ENCODE data around the gene BABAM2.
"Not testable (repeated sequence)": the region's sequence is repeated elsewhere in the genome, so short reads cannot be mapped to it uniquely, and the experiment has no call there.

Gene BABAM2

DNA sequence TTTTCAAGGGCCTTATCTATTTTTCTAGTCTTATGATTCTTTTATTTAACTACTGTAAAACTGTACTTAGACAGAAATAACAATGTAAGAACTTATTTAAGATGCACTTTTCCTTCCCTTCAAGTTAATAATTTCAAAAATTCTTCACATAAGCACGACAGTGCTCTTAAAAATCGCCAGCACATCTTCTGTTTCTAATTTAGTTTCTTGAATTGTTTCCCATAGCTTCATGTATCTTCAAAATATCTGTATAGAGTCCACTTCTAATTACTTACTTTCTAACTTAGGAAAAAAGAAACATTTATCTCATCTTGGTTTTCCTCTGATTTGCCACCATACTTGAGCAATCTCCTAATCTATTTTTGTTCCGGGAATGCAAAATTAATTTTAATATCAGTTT, 196.1 kb downstream of the BABAM2 start:
- no peak for DNase-seq

DNA sequence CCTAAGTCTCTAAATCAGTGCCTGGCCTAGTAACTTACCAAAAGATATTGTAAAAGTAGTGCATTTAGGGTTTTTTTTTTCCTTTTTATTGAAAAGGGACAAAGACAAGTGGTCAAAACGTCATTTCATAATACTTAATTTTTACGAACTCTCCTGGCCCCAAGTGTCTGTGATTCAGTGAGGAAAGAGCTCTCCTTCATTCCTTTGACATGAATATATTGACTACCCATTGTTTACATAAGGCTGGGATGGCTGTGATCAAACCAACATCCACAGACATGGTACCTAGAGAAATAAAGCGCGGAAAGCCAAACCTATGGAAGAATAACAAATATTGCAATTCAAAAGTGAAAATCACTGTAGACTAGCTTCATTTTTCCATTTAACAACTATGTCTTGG, 198.4 kb downstream of the BABAM2 start:
- DNase-seq: no peak

DNA sequence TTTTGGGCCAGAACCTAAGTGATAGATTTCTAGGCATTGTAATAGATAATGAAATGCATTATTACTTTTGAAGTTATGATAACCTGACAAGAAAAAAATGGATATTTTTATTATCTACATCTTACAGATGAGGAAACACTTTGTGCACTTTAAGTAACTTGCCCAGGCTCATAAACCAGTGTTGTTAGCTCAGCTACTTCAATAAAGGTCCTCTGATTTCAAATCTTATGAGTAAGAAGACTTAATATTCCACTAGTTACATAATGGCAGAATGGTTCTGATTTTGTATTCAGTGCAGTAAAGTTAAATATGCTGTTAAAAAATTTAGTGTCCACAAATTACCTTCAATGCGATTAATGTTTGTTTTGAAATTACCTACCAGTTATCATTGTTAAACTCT, 199.0 kb downstream of the BABAM2 start:
- no peak for DNase-seq

DNA sequence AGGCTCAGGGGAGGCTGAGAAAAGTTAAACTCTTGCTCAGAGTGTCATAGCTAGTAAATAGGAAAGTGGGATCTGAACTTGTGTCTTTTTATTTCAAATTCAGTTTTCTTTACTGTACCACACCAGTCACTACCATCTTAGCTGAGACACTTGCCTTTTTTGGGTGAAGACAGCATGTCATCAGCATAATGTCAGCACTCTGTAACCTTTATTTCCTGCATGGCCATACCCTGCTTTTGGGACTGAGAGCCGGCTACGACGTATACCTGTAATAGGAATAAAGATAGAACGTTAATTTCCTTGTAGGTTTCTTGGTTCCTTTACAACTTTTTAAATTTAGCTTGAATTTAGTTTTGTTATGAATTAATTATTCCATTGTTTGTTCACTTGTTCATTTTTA, 202.8 kb downstream of the BABAM2 start:
- no peak for DNase-seq

DNA sequence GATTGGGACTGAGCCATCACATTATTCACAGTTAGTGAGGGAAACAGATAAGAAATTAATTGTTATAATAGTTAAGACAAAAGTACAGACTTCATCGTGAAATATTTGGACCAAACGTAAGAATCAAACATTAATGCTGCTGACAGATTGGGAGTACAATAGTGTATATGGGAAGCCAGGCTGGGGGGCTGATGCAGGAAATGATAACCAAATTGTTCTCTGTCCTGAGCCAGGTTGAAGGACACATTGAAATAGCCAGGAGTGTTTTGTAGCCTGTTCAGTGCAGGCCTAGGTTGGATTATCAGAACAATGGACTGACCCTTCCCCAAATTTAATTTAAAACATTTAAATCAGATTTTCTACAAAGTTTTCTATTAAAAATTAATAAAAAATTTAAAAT, 203.2 kb downstream of the BABAM2 start:
- DNase-seq: no peak

DNA sequence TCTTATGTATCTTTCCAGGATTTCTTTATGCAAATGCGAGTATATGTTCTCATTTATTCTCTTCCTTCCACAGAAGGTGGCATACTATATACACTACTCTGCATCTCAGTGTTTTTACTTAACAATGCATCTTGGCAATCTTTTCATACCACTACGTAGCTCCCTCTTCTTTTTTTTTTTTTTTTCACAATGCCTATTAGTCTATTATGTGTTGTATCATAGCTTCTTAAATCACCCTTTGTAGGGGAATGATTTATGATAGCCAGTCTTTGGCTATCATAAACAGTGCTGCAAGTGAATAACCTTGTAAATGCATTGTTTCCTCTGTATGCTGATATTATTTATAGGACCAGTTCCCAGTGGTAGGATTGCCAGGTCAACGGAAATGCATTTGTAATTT, 204.2 kb downstream of the BABAM2 start:
- DNase-seq: no peak

DNA sequence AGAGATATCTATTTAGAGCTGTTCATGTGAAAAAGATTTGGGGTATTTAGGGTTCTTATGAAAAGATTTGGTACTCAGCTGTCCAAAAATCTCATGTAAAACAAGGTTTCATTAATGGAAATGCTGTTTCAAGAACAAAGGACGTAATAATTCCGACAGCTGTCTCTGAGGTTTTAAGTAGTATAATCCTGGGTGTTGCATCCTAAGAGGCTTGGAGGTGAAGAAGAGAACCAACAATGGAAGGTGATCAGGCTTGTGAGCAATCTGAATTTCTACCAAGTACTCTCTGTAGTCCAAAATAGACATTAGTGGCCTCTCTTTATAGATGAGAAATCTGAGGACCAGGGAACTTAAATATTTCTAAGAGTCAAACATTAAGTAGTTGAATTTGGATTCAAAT, 205.1 kb downstream of the BABAM2 start:
- DNase-seq: no peak

DNA sequence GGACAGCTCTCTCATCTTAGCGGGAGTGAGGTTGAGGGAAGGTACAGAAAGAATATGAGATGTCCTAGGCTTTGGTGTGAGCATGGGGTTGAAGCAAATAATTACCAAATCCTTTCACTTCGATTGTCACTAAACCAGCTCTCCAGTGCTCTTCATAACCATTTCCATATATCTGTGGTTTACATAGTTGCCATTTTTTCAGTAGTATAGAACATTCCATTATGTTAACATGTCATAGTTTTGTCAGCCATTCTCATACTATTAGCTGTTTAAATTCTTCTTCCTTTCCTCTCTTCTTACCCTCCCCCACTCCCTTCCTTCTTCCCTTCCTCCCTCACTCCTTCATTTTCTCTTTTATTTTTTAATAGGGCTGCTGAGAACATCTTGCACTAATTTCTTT, 205.9 kb downstream of the BABAM2 start:
- no peak for DNase-seq

DNA sequence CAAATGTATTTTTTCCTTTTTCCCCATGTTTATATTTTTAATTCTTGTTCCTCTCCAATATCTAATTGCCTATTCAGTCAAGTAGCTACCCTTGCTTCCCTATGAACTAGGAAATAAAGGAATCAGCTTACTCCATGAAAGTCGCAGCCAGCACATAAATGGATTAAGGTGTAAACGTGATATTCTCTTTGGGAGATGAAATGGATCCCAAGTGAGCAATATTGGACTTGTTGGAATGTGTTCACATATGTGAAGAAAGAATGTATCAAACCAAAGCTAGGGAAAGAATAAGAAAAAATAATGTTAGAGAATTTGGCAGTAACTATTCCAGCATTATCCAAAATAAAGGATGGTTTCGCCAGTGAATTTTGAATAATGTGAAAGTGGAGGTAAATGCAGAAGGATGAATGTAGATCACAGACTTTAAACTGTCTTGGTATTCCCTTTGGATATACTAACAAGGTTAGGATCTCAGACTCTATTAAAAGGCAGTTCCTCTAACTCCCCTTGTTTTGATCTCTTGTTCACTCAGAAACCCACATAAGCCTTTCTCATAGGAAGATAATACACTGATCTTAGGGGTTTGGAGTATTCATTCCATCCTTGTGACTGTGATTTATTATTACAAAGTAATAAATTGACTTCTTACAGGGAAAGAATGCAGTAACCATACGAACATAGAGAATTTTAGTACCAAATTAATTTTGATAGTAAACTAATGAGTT, 208.1 kb downstream of the BABAM2 start:
- no peak for DNase-seq

DNA sequence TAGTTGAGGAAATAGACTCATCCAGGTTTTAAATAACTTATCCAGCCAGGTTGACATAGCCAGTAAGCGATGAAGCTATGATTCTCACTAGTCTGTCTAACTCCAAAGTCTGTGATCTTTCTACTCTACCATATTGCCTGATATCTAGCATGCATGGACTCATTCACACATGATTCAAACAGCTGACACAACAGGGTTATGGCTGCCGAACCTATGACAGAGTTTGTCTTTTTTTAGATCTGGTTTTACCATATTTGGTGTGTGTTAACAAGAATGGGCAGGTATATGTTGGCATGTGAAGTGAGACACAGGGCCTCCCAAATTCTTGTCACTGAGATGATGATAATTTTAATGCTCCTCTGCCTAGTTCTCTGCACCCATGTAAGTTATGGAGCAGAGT, 210.6 kb downstream of the BABAM2 start:
- DNase-seq: no peak

DNA sequence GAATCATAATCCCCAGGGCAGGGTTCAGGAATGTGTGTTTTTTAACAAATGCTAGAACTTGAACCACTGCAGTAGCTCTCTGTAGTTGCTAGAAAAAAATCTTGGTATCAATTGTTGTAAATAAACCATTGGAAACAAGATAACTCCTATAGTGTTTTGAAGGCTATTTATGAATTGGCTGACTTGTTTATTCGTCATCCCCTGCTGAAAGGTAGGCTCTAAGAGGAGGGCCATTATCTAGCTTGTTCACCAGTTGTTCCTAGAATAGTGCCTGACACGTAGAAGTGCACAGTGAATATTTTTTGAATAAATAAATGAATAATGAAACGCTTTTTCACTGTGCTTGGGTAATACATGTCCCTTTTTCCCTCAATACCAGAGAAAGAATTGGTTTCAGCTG, 211.4 kb downstream of the BABAM2 start:
- no peak for DNase-seq

DNA sequence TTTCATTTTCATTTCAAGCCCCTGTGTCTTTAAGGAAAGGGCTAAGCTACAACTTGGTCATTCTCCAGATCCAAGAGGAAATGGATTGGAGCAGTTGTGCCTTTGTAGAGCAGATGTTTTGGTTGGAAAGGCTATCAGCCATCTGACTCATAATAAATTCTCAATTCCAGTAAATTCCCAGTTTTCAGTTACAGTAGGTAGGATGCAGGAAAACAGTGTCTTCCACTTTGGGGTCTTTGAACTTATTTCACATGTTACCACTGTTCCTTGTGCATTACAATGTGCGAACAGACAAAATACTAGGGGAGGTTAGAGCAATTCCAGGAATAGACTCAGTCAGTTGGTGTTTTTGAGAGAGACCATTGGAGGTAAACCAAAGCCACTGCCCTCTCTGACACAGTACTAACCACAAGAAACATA, 211.9 kb downstream of the BABAM2 start:
- DNase-seq: no peak

DNA sequence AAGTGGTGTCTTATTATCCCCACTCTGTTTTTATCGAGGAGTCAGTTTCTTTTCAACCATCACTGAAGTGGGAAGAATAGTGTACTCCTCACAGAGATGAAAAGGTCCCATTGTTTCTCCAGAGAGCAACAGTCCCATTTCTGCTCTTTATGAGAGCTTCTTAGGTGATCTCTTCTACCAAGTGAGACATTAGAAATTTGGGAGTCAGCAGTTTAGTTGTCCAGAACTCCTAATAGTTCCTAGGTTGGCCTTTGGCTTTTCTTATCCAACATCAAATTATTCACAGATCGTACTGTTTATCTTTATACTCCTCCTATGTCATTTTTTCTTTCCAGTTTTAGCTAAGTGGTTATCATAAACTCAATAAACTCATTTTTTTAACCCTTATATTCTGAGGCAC, 213.1 kb downstream of the BABAM2 start:
- no peak for DNase-seq

DNA sequence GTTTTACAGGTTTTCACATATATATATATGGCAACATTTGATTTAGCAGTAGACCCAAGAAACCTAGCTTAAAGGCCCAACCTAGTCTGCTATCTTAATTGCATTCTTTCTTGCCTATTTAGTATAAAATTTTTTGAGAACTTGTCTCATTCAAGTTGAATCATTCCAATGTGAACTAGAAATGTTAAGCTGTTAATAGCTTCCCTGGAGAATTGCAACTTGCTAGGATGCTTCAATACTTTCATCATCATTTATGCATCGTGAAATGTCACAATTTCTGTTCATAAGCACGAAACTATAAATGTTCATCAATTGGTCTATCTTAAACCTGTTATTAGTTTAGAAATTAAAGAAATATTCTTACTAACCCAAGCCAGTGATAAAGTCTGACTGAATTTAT, 217.6 kb downstream of the BABAM2 start:
- DNase-seq: no peak

DNA sequence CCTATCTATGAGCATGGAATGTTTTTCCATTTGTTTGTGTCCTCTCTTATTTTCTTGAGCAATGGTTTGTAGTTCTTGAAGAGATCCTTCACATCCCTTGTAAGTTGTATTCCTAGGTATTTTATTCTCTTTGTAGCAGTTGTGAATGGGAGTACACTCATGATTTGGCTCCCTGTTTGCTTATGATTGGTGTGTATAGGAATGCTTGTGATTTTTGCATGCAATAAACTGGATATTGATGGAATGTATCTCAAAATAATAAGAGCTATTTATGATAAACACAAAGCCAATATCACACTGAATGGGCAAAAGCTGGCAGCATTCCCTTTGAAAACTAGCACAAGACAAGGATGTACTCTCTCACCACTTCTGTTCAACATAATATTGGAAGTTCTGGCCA, 223.2 kb downstream of the BABAM2 start:
- not testable (repeated sequence) for DNase-seq

DNA sequence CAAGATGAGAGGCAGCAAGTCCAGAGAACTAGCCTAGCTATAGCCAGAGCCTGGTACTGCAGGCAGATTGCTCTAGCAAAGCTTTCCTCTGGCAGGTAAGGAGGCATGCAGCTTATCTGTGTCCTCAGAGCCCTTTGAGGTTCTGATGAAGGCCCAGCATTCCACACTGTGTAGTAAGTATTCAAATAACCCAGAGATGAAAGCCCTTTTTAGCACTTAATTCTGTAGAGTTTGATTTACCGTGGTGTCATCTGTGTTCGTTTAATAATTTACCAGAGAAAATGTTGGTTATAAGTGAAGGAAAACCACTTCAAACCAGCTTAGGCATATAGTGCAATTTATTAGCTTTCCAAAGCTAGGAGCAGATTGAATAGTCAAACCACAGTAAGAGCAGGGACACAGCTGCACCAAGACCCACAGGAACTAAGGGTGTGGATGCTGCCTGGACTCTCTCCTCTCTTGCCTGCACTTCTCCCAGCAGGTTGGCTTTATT, 226.6 kb downstream of the BABAM2 start:
- no peak for DNase-seq

DNA sequence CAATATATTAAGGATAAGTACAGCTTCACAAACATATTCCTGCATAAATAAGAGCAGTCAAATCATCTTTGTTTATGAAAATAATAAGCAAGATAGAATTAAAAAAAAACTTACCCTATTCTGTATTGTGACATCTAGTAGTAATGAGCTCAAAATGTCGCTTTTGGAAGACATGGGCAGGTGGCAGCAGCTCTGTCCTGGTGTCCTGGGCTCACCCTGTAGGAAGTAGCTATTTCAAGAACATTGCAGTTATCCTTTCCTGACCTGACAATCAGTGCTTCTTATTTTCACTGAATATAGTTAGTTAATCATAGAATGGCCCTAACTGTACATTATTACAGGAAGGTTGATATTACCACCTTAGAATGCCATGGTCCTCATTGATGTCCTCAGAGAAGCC, 229.1 kb downstream of the BABAM2 start:
- DNase-seq: no peak

DNA sequence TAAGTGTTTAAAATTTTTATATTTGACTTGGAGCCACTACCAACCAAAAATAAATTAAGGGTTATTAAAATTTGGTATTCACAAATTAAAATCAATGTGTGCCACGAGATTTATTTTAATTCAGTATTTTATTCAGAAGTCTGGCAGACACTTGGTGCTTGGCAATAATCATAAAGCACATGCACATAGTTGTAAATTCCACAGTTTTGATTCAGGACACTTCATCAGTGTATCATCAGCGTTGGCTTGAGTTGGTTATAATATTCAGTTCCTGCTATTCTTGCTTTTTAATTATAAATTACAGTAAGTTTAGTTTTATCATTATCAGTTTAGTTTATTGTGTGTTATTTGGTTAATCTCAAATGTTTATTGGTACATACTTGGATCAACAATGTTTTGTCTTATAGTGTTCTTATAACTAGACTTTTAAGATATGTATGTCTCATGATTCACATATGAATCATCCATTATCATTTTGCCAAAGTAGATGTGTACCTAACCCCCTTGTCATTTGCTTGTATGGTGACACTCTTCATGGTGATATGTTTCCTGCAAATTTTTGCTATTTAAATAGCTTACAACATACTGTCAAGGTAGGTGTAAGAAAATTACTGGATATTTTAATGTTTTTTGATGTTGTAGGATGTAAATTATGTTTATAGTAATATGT, 237.9 kb downstream of the BABAM2 start:
- DNase-seq: no peak

DNA sequence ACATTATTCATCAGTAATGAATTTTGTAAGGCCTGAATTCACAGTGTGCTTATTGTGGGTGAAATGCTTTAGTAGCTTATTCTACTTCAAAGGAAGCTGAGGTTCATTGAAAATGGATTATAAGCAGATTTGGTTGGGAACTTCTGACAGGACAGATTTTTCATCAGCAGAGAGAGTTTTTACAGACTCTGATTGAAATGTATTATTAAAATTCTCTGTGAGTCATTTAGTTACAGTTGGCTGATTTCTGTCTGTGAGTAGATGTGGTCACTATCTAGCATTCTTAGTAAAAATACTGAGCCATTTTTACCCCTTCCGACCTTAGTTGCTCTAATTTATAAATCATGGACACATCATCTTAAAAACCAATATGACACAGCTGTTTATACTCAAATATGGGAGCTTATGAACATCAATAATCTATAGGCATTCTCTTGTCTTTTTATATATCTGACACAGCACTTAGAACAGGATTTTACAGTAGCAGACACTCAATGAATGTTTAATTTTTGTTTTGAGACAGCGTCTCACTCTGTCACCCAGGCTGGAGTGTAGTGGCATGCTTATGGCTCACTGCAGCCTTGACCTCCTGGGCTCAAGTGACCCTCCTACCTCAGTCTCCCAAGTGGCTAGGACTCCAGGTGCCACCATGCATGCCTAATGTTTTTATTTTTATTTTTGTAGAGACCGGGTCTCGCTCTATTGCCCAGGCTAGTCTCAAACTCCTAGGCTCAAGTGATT, 239.6 kb downstream of the BABAM2 start:
- no peak for DNase-seq

DNA sequence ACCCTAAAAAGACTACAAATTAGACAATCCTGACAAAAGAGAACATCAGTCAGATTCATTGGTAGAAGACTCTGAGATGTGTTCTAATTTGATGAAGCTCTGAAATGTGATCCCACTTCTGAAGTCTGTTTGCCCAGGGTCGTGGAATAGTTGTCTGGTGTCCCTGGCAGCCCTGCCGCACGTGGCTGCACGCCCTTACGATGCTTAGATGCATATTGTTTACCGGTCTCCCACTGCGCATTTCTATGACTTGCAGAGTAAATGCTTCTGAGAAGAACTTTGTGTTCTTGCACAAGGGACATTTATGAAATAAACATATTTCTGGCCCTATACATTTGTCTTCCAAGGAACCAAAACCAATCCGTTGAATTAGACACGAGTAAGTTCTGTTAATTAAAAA, 243.2 kb downstream of the BABAM2 start:
- no peak for DNase-seq

DNA sequence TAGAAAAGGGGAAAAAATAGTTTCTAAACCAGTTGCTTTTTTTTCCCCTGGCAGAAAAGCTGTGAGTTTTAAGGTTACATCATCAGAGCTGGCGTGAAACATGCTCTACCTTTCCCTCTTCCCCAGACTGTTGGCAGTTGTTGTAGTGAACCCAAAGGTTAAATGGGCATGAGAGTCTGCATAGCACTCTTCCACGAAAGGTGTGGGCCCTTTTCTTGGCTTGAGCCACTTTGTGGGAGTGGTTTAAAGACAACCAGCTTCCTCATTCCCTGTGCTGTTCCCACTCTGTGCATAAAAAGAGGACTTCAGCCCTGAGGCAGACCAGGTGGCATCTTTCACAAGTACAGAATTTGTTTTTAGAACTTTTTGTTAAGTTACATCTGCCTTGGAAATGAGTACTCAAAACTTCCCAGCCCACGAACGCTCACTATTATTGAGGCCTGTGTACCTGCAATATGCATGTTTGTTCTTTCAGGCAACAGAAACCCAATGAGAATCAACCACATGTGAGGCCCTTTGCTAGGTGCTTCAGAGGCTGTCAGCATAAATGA, 243.8 kb downstream of the BABAM2 start:
- peak; percentile 16 for DNase-seq

DNA sequence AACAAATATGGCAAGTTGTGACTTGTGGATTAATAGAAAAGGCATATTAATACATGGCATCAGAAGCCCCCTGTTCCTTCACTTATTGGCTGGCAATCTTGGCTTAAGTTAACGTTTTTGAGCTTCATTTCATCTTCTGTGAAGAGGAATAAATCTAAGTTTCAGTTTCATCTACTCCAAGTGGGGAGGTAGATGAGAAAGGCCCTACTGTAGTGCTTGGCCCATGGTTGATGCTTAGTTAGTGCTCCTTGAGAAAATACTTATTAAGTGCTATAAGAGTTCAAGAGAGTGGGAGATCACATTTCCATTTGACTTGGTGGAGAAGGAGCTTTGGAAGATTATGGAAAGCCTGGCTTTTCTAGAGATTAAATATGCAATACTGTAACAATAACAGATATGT, 244.3 kb downstream of the BABAM2 start:
- DNase-seq: no peak

DNA sequence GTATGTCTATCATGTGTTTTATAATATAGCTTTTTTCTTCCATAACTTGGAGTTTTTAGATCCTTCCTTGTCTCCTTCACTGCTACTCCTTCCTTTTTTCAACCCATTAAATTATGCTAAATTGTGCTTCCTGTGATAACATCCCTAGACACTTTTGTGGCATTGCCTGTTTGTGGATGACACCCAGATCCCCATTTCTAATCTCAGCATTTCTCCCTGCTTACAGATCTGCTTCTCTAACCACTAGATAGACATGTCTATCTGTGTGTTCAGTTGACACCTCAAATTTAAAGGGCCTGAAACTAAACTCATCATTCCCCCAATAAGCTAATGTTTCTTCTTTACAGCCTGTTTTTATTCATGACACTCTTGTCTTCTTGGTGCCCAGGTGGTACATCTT, 244.8 kb downstream of the BABAM2 start:
- no peak for DNase-seq

DNA sequence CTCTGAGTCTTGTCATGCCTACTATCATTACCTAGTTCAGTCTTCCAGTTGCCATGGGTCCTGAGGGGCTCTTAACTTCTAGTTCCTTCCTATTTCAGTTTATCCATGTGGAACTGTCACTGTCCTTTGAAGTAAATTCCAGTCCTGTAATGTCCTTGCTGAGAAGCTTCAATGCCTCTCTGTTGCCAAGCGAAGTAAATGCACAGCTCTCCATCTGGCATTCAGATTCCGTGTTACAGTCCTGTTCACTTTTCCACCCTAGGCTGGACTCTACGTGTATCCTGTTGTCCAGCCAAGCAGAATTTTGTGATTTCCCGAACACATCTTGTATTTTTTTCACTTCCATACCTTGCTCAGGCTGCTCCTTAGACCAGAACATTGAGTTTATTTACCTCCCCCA, 245.3 kb downstream of the BABAM2 start:
- DNase-seq: no peak
